SK-N-SH treated with all-trans-retinoic acid at 6 μM for 48 hours (cell line): ENCODE data around the gene HOXC9.

Experiments used
- ARNTL ChIP-seq: fragments of 450-650 bp; formaldehyde crosslinking; IDR thresholded peaks from 2 replicates; pipeline ENCODE4 v1.5.0; 2020; ENCODE audit warnings: low read depth, mild to moderate bottlenecking, moderate library complexity, borderline replicate concordance
- ESRRG ChIP-seq: fragments of 250-450 bp; sonication (Bioruptor Pico); IDR thresholded peaks from 2 replicates; pipeline ENCODE4 v1.6.1; 2021; ENCODE audit warnings: mild to moderate bottlenecking
- GLIS3 ChIP-seq: fragments of 250-450 bp; sonication (Bioruptor Pico); IDR thresholded peaks from 2 replicates; pipeline ENCODE4 v1.5.0; 2020; ENCODE audit warnings: mild to moderate bottlenecking, moderate library complexity
- PPARA ChIP-seq: fragments of 250-450 bp; sonication (Bioruptor Pico); IDR thresholded peaks from 2 replicates; pipeline ENCODE4 v1.5.0; 2020; ENCODE audit warnings: mild to moderate bottlenecking, borderline replicate concordance
- ZFP30 ChIP-seq: fragments of 450-650 bp; formaldehyde crosslinking; IDR thresholded peaks from 2 replicates; pipeline ENCODE4 v1.5.0; 2022; ENCODE audit warnings: mild to moderate bottlenecking, moderate library complexity
- ZNF565 ChIP-seq: fragments of 450-650 bp; formaldehyde crosslinking; conservative IDR thresholded peaks from 2 replicates; pipeline ENCODE4 v1.5.0; 2020; ENCODE audit warnings: low read depth, mild to moderate bottlenecking, moderate library complexity
- ZNF70 ChIP-seq: fragments of 450-650 bp; formaldehyde crosslinking; IDR thresholded peaks from 2 replicates; pipeline ENCODE4 v1.5.0; 2020; ENCODE audit warnings: mild to moderate bottlenecking, moderate library complexity
- TF ChIP-seq, protein P1 (sequence below): fragments of 250-450 bp; sonication (Bioruptor Pico); IDR thresholded peaks from 2 replicates; pipeline ENCODE4 v1.5.1; 2020; ENCODE audit warnings: low read depth, mild to moderate bottlenecking, moderate library complexity
- TF ChIP-seq, protein P2 (sequence below): fragments of 250-450 bp; sonication (Bioruptor Pico); IDR thresholded peaks from 2 replicates; pipeline ENCODE4 v1.8.0; 2020; ENCODE audit warnings: mild to moderate bottlenecking, moderate library complexity, borderline replicate concordance
- TF ChIP-seq, protein P3 (sequence below): fragments of 250-450 bp; sonication (Bioruptor Pico); IDR thresholded peaks from 2 replicates; pipeline ENCODE4 v1.5.1; 2021; ENCODE audit warnings: mild to moderate bottlenecking, moderate library complexity
- TF ChIP-seq, protein P4 (sequence below): fragments of 250-450 bp; sonication (Bioruptor Pico); IDR thresholded peaks from 2 replicates; pipeline ENCODE4 v1.8.0; 2021; ENCODE audit warnings: low read depth, mild to moderate bottlenecking, moderate library complexity, borderline replicate concordance

DNA sequence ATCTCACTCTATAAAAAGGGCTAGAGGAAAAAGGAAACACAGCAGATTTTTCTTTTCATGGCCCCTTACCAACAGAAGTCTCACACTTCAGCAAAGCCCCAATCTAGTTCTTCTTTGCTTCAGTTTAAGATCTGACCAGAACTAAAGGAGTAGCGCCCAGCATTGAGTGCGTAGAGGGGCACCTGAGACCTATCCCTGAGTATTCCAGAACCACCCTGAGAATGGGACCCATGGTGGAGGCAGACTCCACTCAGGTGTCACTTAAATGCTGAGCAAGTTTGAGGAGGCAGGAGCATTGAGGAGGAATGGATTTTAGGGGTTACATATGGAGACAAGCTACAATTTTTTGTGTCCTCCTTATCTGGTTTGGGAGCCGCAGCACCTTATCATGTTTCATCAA, 28.8 kb upstream of the HOXC9 start:
- TF ChIP-seq, protein P1, sequence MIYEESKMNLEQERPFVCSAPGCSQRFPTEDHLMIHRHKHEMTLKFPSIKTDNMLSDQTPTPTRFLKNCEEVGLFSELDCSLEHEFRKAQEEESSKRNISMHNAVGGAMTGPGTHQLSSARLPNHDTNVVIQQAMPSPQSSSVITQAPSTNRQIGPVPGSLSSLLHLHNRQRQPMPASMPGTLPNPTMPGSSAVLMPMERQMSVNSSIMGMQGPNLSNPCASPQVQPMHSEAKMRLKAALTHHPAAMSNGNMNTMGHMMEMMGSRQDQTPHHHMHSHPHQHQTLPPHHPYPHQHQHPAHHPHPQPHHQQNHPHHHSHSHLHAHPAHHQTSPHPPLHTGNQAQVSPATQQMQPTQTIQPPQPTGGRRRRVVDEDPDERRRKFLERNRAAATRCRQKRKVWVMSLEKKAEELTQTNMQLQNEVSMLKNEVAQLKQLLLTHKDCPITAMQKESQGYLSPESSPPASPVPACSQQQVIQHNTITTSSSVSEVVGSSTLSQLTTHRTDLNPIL (CRISPR knock-in tag), result no peak
- TF ChIP-seq, protein P2, sequence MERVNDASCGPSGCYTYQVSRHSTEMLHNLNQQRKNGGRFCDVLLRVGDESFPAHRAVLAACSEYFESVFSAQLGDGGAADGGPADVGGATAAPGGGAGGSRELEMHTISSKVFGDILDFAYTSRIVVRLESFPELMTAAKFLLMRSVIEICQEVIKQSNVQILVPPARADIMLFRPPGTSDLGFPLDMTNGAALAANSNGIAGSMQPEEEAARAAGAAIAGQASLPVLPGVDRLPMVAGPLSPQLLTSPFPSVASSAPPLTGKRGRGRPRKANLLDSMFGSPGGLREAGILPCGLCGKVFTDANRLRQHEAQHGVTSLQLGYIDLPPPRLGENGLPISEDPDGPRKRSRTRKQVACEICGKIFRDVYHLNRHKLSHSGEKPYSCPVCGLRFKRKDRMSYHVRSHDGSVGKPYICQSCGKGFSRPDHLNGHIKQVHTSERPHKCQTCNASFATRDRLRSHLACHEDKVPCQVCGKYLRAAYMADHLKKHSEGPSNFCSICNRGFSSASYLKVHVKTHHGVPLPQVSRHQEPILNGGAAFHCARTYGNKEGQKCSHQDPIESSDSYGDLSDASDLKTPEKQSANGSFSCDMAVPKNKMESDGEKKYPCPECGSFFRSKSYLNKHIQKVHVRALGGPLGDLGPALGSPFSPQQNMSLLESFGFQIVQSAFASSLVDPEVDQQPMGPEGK (CRISPR knock-in tag), result no peak
- TF ChIP-seq ARNTL (CRISPR knock-in tag) (no peak), ZNF565 (CRISPR knock-in tag) (no peak), PPARA (CRISPR knock-in tag) (no peak), GLIS3 (no peak), ZNF70 (no peak), ZFP30 (no peak), ESRRG (CRISPR knock-in tag) (no peak)
- TF ChIP-seq, protein P3, sequence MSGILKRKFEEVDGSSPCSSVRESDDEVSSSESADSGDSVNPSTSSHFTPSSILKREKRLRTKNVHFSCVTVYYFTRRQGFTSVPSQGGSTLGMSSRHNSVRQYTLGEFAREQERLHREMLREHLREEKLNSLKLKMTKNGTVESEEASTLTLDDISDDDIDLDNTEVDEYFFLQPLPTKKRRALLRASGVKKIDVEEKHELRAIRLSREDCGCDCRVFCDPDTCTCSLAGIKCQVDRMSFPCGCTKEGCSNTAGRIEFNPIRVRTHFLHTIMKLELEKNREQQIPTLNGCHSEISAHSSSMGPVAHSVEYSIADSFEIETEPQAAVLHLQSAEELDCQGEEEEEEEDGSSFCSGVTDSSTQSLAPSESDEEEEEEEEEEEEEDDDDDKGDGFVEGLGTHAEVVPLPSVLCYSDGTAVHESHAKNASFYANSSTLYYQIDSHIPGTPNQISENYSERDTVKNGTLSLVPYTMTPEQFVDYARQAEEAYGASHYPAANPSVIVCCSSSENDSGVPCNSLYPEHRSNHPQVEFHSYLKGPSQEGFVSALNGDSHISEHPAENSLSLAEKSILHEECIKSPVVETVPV (CRISPR knock-in tag), result no peak
- TF ChIP-seq, protein P4, sequence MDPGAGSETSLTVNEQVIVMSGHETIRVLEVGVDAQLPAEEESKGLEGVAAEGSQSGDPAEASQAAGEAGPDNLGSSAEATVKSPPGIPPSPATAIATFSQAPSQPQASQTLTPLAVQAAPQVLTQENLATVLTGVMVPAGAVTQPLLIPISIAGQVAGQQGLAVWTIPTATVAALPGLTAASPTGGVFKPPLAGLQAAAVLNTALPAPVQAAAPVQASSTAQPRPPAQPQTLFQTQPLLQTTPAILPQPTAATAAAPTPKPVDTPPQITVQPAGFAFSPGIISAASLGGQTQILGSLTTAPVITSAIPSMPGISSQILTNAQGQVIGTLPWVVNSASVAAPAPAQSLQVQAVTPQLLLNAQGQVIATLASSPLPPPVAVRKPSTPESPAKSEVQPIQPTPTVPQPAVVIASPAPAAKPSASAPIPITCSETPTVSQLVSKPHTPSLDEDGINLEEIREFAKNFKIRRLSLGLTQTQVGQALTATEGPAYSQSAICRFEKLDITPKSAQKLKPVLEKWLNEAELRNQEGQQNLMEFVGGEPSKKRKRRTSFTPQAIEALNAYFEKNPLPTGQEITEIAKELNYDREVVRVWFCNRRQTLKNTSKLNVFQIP (CRISPR knock-in tag), result no peak
